Heart right ventricle (tissue), 16 donors: ENCODE results near the gene MACROD2. TPM values are rescaled to one million over a fixed set of nuclear protein-coding genes. Genes with fewer than 3 reads are reported as not detected.

ENCODE experiments used
- ATAC-seq, 8 donors: fragments of 200-7000 bp; cut with Tn5 transposase; one replicate each; pipeline ENCODE4 v1.9.1; 2020; ENCODE audit warnings: mild to moderate bottlenecking in 8 of 8, moderate library complexity in 8 of 8, moderate number of reproducible peaks in 1 of 8
- DNase-seq, 2 donors: peaks; one replicate each; pipeline ENCODE4 v3.0.0-alpha.2; 2020
- H3K27ac ChIP-seq, 10 donors: fragments of 200-600 bp; sonication (generic) in 2 of 10; one replicate each; pipeline versions ENCODE4 v1.5.0 to v1.8.0; 2020 to 2022; ENCODE audit warnings: mild to moderate bottlenecking in 3 of 10
- H3K27me3 ChIP-seq, 7 donors: fragments of 200-600 bp; one replicate each; pipeline ENCODE4 v1.8.0; 2021 to 2022; ENCODE audit warnings: mild to moderate bottlenecking in 2 of 7
- H3K36me3 ChIP-seq, 9 donors: fragments of 200-600 bp; sonication (generic) in 1 of 9; one replicate each; pipeline versions ENCODE4 v1.5.0 to v1.8.0; 2020 to 2022; ENCODE audit warnings: mild to moderate bottlenecking in 2 of 9
- H3K4me1 ChIP-seq, 9 donors: fragments of 200-600 bp; sonication (generic) in 1 of 9; one replicate each; pipeline versions ENCODE4 v1.5.0 to v1.8.0; 2020 to 2022; ENCODE audit warnings: mild to moderate bottlenecking in 4 of 9
- H3K4me3 ChIP-seq, 10 donors: fragments of 200-600 bp; sonication (generic) in 2 of 10; one replicate each; pipeline versions ENCODE4 v1.5.0 to v1.8.0; 2020 to 2022; ENCODE audit warnings: mild to moderate bottlenecking in 7 of 10, moderate library complexity in 2 of 10
- H3K9me3 ChIP-seq, 11 donors: fragments of 200-600 bp in 10 of 11; sonication (generic) in 2 of 11; one replicate each; pipeline versions ENCODE4 v1.5.0 to v1.8.0; 2013 to 2022; ENCODE audit warnings: mild to moderate bottlenecking in 2 of 11, control low read depth in 1 of 11, moderate library complexity in 1 of 11
- WGBS, 2 donors: extraction: QIAGEN DNeasy Blood & Tissue Kit; methylation state at CpG; one replicate each; pipeline ENCODE4 v1.1.7; 2013; ENCODE audit warnings: inconsistent platforms in 1 of 2; 5-methylcytosine and 5-hydroxymethylcytosine counted together
- intact Hi-C, 10 donors: fragments of 100-400 bp; cut with DNase I; formaldehyde crosslinking; loops; one replicate each; pipeline versions ENCODE4 v1.11.1 to v1.14.2; 2022
- polyA plus RNA-seq, 2 donors: library from polyadenylated mRNA; stranded (reverse); fragments of 200-250 nt; gene quantifications; one replicate each; pipeline ENCODE4 v1.2.3, GENCODE V29; 2013
- total RNA-seq, 10 donors: library from RNA; stranded (reverse); fragmentation: NEBNext Ultra II Directional in 3 of 10; extraction: Animal tissue kit (Norgen Biotek cat#: 25700) in 3 of 10; gene quantifications; one replicate each; pipeline versions ENCODE4 v1.2.1 to v1.2.4, GENCODE V29; 2021 to 2023
- TF ChIP-seq, protein P1 (sequence below), 9 donors: fragments of 200-600 bp; sonication (generic) in 2 of 9; IDR thresholded peaks; one replicate each; pipeline versions ENCODE4 v1.5.0 to v1.8.0; 2021 to 2022; ENCODE audit warnings: antibody characterized with exemption in 9 of 9, mild to moderate bottlenecking in 5 of 9, moderate library complexity in 1 of 9
- donor health status: Arrhythmogenic right ventricular cardiomyopathy.
- donor health status: ischemic (EF 13 %, LVEDD 7.1; RV severe dilation, severe dysfunction).
- donor health status: healthy with polysubstance abuse.
- donor health status: DM: no; HTN: yes; CAD: no.
- donor health status: DM: no; HTN: no; CAD: no.
- donor health status: ischemic (EF 25% LVEDD 6.9; RV normal size, moderate dysfunction).
- donor health status: ischemic (EF 25% LVEDD 5.7; RV mildly dilated, moderate dysfunction).
- donor health status: healthy.
- donor health status: DM: yes; HTN: yes; CAD: no.
- donor health status: Ischemic cardiomyopathy.
- donor health status: ischemic (EF 35%, LVEDD 5.7; RV mildly dilated, moderate dysfunction).
- donor health status: nonischemic (EF 11% LVEDD 7.7; RV severe dilation, severe dysfunction).
- donor health status: DM: yes; HTN: yes; CAD: no.
- donor health status: PGD.
- donor health status: ischemic (EF 29% LVEDD 5.4; RV normal size, mild dysfunction).
- donor health status: nonischemic (EF 23%, LVEDD 6.1; RV moderate dilation, normal function).

The MACROD2 gene
- total and polyA plus RNA-seq, 12 donors, result 0.28 to 6.4 (median 4.1) TPM

DNA sequence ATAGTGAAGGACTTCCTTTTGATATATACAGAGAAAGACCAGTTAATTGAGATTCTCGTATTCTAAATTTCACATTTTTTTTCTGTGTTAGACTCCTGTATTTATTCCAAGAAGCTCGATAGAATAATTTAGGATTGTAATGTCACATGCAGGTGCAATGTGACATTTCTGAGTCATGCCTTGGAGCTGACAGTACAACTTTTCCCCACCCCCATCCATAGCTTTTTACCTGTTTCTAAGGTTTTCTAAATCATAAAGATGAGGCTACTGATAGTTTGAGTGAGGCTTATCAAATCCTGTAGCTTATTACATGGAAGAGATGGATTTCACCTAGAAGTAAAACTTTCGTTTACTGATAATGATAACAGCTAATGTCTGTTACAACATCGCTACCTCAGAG lies 304.5 kb downstream of the MACROD2 start:
- WGBS, 2 donors, result 84 to 89% methylated on average over 4 of the region's 4 CpGs
- TF ChIP-seq, protein P1, sequence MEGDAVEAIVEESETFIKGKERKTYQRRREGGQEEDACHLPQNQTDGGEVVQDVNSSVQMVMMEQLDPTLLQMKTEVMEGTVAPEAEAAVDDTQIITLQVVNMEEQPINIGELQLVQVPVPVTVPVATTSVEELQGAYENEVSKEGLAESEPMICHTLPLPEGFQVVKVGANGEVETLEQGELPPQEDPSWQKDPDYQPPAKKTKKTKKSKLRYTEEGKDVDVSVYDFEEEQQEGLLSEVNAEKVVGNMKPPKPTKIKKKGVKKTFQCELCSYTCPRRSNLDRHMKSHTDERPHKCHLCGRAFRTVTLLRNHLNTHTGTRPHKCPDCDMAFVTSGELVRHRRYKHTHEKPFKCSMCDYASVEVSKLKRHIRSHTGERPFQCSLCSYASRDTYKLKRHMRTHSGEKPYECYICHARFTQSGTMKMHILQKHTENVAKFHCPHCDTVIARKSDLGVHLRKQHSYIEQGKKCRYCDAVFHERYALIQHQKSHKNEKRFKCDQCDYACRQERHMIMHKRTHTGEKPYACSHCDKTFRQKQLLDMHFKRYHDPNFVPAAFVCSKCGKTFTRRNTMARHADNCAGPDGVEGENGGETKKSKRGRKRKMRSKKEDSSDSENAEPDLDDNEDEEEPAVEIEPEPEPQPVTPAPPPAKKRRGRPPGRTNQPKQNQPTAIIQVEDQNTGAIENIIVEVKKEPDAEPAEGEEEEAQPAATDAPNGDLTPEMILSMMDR (IDR thresholded peaks at IDR 0.05), result no peak
- intact Hi-C loops, result no loop called here
- no peak overlapping the region for H3K4me3 ChIP-seq
- H3K27ac ChIP-seq, result no peak overlapping the region
- H3K9me3 ChIP-seq, result peaks cover 0 to 14% (median 0%) of the 10 kb centered on the region in 11 donors
- ATAC-seq (no peak), DNase-seq (no peak)
- peaks cover 0 to under 1% (median 0%) of the 10 kb centered on the region in 9 donors for H3K4me1 ChIP-seq
- H3K36me3 ChIP-seq, result no peaks in the 10 kb centered on the region
- H3K27me3 ChIP-seq, result no peaks in the 10 kb centered on the region

DNA sequence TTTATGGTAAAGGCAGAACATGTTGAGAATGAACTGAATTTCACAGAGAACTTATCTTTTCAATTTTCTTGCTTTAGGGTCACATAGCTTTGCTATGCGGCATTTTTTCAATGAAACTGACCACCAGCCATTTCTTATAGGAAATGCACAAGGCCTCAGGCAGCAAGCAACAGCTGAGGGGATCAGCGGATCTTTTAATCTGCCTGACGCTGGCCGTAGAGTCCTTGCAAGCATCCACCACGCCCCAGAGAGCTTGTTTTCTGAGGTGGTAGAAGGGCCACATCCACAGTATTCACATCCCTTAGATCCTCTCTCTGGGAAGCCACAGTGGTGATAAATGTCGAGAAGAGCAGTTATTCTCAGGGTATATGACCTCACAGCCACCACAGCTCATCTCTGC lies 307.8 kb downstream of the MACROD2 start:
- TF ChIP-seq, protein P1 (IDR thresholded peaks at IDR 0.05), result no peak
- intact Hi-C loops, result no loop called here
- Histone ChIP-seq H3K27ac (no peak overlapping the region), H3K4me1 (no peaks in the 10 kb centered on the region), H3K4me3 (no peak overlapping the region), H3K27me3 (no peaks in the 10 kb centered on the region), H3K36me3 (no peaks in the 10 kb centered on the region), H3K9me3 (peaks cover 0 to 13% (median 0%) of the 10 kb centered on the region in 11 donors)
- no peak for DNase-seq
- WGBS, 2 donors, result 80 to 88% methylated on average over 6 of the region's 6 CpGs
- ATAC-seq, result no peak

DNA sequence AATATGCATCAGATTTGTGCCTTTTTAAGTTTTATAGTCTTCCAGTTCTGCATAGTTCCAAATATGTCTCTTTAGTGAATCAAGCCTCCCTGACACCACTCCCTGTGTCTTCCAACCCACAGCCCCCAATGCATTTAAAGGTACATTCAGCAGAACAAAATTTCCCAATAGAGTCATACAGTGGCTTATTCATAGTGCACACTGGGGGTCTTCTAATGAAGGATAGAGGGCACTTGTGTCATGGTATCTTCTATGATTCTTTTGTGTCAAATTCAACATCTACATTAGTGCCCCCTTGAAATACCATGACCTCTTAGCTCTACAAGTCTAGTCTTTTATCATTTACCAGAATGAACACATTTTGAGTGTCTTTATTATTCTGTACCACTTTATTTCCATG lies 308.3 kb downstream of the MACROD2 start:
- no peaks in the 10 kb centered on the region for H3K36me3 ChIP-seq
- H3K27me3 ChIP-seq, result no peaks in the 10 kb centered on the region
- ATAC-seq (no peak), DNase-seq (no peak)
- no peaks in the 10 kb centered on the region for H3K4me1 ChIP-seq
- no peak overlapping the region for H3K4me3 ChIP-seq
- H3K9me3 ChIP-seq, result peaks cover 0 to 13% (median 0%) of the 10 kb centered on the region in 11 donors
- TF ChIP-seq, protein P1 (IDR thresholded peaks at IDR 0.05), result no peak
- intact Hi-C loops, result no loop called here
- no peak overlapping the region for H3K27ac ChIP-seq

DNA sequence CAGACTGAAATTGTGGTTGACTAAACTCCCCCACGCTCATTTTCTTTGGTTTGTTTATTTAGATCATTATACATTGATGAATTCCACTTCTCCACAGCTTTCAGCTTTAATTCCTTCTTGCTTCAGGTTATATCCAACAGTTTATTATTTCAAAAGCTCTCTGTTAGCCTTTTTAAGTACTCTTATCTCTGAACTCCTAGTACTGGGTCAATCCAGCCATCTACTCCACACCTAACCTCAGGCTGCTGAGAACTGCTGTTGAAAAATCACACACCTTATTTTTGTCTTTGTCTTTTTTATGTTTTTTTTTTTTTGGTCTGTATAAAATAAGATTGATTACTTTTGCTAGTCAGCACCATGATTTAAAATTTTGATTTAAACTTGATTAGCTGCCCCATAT lies 309.2 kb downstream of the MACROD2 start:
- WGBS, 2 donors, result 82 to 87% methylated on average over 1 of the region's 1 CpG
- Histone ChIP-seq H3K9me3 (peaks cover 0 to 13% (median 0%) of the 10 kb centered on the region in 11 donors), H3K4me3 (no peak overlapping the region), H3K27me3 (no peaks in the 10 kb centered on the region), H3K4me1 (no peaks in the 10 kb centered on the region), H3K27ac (no peak overlapping the region), H3K36me3 (no peaks in the 10 kb centered on the region)
- intact Hi-C loops, result no loop called here
- DNase-seq, result no peak
- TF ChIP-seq, protein P1 (IDR thresholded peaks at IDR 0.05), result no peak
- no peak for ATAC-seq
